GM06990 (cell line): ENCODE measurements around the gene HEATR5B.
A peak's percentile ranks its signal among the peaks of the same experiment; 100 is the strongest.

Source experiments
- DNase-seq: peaks from one replicate; pipeline ENCODE4 v3.0.0-alpha.2; 2011; ENCODE audit not compliant: insufficient read length; ENCODE audit errors: extremely low read depth
- H3K27me3 ChIP-seq: replicated peaks from 2 replicates; pipeline ENCODE4 v1.6.0; 2011; ENCODE audit warnings: low read length; ENCODE audit not compliant: control insufficient read depth, insufficient read depth
- H3K36me3 ChIP-seq: 2 replicates; pipeline ENCODE4 v1.5.1; 2011; ENCODE audit warnings: low read length; ENCODE audit not compliant: control insufficient read depth, insufficient read depth
- H3K4me3 ChIP-seq: replicated peaks from 2 replicates; pipeline ENCODE4 v1.5.1; 2011; ENCODE audit warnings: low read depth, mild to moderate bottlenecking, control low read depth, low read length
- CTCF ChIP-seq: IDR thresholded peaks from 2 replicates; pipeline ENCODE4 v1.5.1; 2011; ENCODE audit warnings: low read length, control low read depth, mild to moderate bottlenecking, inconsistent platforms; ENCODE audit not compliant: insufficient read depth, poor library complexity, severe bottlenecking

HEATR5B gene

DNA sequence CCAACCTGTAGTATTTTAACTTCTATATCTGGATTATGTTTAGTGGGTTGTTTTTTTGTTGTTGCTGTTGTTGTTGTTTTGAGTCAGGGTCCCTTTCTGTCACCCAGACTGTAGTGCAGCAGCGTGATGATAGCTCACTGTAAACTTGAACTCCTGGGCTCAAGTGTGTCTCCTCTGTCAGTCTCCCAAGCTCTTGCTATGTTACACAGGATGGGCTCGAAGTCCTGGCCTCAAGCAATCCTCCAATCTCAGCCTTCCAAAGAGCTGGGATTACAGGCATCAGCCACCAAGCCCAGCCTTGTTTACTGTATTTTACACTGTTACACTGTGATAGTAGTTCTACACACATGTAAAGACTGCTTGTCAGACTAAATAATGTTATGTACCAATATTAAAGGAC lies 108.1 kb downstream of the HEATR5B start:
- Histone ChIP-seq H3K36me3 (0 out of 2 replicates have a peak, but pooled peaks cover 2% of the 10 kb centered on the region), H3K4me3 (no peak overlapping the region), H3K27me3 (no peaks in the 10 kb centered on the region)
- no peak for TF ChIP-seq CTCF
- no peak for DNase-seq

DNA sequence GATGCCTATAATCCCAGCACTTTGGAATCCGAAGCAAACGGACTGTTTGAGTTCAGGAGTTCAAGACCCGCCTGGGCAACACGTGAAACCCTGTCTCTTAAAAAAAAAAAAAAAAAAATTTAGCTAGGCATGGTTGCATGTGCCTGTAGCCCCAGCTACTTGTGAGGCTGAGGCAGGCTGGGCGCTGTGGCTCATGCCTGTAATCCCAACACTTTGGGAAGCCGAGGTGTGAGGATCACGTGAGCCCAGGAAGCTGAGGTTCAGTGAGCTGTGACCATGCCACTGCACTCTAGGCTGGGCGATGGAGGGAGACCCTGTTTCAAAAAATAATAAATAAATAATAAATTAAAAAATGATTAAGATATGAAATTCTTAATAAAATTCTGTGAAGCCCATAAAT lies 108.9 kb downstream of the HEATR5B start:
- no peak for DNase-seq
- Histone ChIP-seq H3K27me3 (no peaks in the 10 kb centered on the region), H3K4me3 (no peak overlapping the region), H3K36me3 (0 out of 2 replicates have a peak, but pooled peaks cover 2% of the 10 kb centered on the region)
- no peak for TF ChIP-seq CTCF

DNA sequence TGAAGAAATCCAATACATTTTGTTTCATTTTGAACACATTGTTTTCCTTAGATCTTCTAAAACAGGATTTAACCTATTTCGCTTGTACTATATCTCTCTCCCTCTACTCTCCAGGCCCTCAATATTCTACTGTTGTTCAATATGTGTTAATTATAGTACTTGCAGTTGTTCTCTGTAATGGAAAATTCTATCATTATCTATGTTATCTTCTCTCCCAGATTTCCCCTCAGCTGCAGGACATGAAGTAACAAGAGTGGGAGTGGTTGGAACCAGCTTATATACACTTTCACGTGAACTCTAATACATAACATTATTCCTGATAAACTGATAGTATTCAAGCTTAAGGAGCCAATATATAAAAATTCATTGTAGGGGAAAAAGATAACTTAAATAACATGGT lies 110.9 kb downstream of the HEATR5B start:
- Histone ChIP-seq H3K36me3 (no peaks in the 10 kb centered on the region), H3K4me3 (no peak overlapping the region), H3K27me3 (no peaks in the 10 kb centered on the region)
- no peak for DNase-seq
- no peak for TF ChIP-seq CTCF

DNA sequence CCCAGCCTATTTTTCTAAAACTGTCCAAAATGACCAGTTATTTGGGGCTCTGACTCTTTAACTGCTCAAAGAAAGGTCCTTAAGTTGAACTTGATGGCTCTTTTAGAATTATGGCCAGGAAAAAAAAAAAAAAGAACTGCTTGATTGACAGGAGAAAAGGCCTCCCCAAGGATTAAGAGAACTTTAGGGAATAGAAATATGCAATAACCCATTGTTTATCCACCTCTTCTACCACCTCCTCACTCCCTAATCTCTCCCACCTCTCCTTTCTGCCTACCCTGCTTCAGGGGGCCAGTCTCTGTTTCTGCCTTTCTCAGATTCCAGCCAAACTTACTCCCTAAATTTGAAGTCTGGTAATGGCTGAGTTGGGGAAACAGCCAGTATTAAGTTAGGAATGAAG lies 112.2 kb downstream of the HEATR5B start:
- Histone ChIP-seq H3K36me3 (no peaks in the 10 kb centered on the region), H3K27me3 (no peaks in the 10 kb centered on the region), H3K4me3 (no peak overlapping the region)
- DNase-seq, result no peak
- TF ChIP-seq CTCF, result no peak

- TF ChIP-seq CTCF, result no peak
- peak overlapping the region; percentile 79 for H3K4me3 ChIP-seq
- DNase-seq, result no peak
These were observed 116.8 kb downstream of the HEATR5B start for GRCh38 chr2:36967236-36967876.

More at GRCh38 chr2:36967236-36967876, 116.8 kb downstream of the HEATR5B start:
- H3K36me3 ChIP-seq, result no peaks in the 10 kb centered on the region
- no peaks in the 10 kb centered on the region for H3K27me3 ChIP-seq
